BE2C (cell line): Measurements from ENCODE around the gene CD6.

Source experiments
- DNase-seq: peaks from one replicate; pipeline ENCODE4 v3.0.0-alpha.2; 2020
- H3K27me3 ChIP-seq: fragments of 250-450 bp; sonication (Bioruptor Pico); 2 replicates; pipeline ENCODE4 v1.5.1; 2020; ENCODE audit warnings: mild to moderate bottlenecking
- H3K36me3 ChIP-seq: fragments of 250-450 bp; sonication (Bioruptor Pico); 2 replicates; pipeline ENCODE4 v1.5.1; 2020; ENCODE audit warnings: mild to moderate bottlenecking
- H3K4me1 ChIP-seq: fragments of 250-450 bp; sonication (Bioruptor Pico); 2 replicates; pipeline ENCODE4 v1.5.1; 2020
- H3K4me3 ChIP-seq: 2 replicates; pipeline ENCODE4 v1.5.1; 2011; ENCODE audit warnings: low read depth, low read length
- H3K9me3 ChIP-seq: fragments of 250-450 bp; sonication (Bioruptor Pico); 2 replicates; pipeline ENCODE4 v1.5.1; 2020
- TF ChIP-seq, protein P1 (sequence below): IDR thresholded peaks from 2 replicates; pipeline ENCODE4 v1.5.1; 2012; ENCODE audit warnings: mild to moderate bottlenecking, low read depth, low read length

CD6 gene

DNA sequence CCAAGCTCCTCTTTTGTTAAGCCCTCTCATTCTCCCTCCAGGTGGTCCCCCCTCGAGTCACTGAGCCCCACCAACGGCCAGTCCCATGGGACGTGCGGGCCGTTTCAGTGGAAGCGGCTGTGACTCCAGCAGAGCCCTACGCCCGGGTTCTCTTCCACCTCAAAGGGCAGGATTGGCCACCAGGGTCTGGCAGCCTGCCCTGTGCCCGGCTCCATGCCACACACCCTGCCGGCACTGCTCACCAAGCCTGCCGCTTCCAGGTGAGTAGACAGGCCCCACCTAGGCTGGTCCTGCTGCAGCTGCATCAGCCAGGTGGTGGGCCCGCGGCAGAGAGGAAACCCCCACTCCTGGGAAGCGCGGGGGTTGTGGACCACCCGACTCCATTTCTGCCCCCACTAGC, 43.9 kb upstream of the CD6 start:
- TF ChIP-seq, protein P1, sequence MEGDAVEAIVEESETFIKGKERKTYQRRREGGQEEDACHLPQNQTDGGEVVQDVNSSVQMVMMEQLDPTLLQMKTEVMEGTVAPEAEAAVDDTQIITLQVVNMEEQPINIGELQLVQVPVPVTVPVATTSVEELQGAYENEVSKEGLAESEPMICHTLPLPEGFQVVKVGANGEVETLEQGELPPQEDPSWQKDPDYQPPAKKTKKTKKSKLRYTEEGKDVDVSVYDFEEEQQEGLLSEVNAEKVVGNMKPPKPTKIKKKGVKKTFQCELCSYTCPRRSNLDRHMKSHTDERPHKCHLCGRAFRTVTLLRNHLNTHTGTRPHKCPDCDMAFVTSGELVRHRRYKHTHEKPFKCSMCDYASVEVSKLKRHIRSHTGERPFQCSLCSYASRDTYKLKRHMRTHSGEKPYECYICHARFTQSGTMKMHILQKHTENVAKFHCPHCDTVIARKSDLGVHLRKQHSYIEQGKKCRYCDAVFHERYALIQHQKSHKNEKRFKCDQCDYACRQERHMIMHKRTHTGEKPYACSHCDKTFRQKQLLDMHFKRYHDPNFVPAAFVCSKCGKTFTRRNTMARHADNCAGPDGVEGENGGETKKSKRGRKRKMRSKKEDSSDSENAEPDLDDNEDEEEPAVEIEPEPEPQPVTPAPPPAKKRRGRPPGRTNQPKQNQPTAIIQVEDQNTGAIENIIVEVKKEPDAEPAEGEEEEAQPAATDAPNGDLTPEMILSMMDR, result no peak
- H3K36me3 ChIP-seq, result peaks cover 14% of the 10 kb centered on the region
- H3K9me3 ChIP-seq, result no peaks in the 10 kb centered on the region
- DNase-seq, result no peak
- H3K4me1 ChIP-seq, result peaks cover 3% of the 10 kb centered on the region; the same call in 1 of the 2 replicates
- H3K4me3 ChIP-seq, result no peak overlapping the region
- H3K27me3 ChIP-seq, result no peaks in the 10 kb centered on the region

DNA sequence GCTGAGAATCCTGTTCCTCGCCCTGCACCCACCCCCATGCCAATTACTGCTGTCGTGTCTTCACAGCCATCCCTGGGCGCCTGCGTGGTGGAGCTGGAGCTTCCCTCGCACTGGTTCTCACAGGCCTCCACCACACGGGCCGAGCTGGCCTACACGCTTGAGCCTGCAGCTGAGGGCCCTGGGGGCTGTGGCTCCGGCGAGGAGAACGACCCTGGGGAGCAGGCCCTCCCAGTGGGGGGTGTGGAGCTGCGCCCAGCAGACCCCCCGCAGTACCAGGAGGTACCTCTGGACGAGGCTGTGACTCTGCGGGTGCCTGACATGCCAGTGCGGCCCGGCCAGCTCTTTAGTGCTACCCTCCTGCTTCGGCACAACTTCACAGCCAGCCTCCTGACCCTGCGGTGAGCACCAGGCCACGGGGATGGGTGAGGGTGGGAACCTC, 42.9 kb upstream of the CD6 start:
- H3K4me3 ChIP-seq, result no peak overlapping the region
- no peaks in the 10 kb centered on the region for H3K27me3 ChIP-seq
- peaks cover 3% of the 10 kb centered on the region; the same call in 1 of the 2 replicates for H3K4me1 ChIP-seq
- no peaks in the 10 kb centered on the region for H3K9me3 ChIP-seq
- TF ChIP-seq, protein P1, result no peak
- H3K36me3 ChIP-seq, result peaks cover 14% of the 10 kb centered on the region
- DNase-seq, result no peak

DNA sequence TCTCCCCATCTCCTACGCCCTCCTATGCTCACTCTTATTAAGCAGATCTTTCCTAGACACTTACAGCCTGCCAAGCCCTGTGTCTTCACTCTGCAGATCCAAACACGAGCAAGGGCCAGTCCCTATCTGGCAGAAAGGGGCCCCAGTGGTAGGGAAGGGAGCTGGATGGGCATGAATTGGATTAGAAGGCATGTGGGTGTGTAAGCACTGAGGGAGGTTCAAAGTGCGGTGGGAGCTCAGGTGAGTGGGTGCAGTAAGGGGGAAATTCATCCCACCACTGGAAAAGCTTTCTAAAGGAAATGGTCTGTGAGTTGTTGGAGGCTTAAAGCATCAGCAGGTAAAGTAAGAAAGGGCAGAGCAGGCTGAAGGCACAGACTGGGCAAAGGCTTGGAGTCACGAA, 41.7 kb upstream of the CD6 start:
- H3K9me3 ChIP-seq, result no peaks in the 10 kb centered on the region
- no peak for DNase-seq
- TF ChIP-seq, protein P1, result no peak
- no peaks in the 10 kb centered on the region for H3K27me3 ChIP-seq
- no peaks in the 10 kb centered on the region for H3K4me1 ChIP-seq
- peaks cover 14% of the 10 kb centered on the region for H3K36me3 ChIP-seq
- no peak overlapping the region for H3K4me3 ChIP-seq

DNA sequence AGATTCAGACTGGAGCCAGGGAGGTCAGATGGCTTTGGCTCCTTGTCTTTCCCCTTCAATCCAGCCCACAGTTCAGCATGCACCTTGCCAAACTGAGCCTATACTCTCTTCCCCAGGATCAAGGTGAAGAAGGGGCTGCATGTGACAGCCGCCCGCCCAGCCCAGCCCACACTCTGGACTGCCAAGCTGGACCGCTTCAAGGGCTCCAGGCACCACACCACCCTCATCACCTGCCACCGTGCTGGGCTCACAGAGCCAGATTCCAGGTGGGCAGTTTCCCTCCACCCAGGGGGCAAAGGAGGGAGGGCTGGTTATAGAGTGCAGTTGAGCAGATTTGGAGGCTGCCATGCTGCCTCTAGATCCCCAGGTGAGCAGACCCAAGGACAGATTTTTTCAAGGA, 41.1 kb upstream of the CD6 start:
- Histone ChIP-seq H3K27me3 (no peaks in the 10 kb centered on the region), H3K4me1 (no peaks in the 10 kb centered on the region), H3K9me3 (no peaks in the 10 kb centered on the region), H3K4me3 (no peak overlapping the region), H3K36me3 (peaks cover 16% of the 10 kb centered on the region)
- DNase-seq, result no peak
- TF ChIP-seq, protein P1, result no peak

DNA sequence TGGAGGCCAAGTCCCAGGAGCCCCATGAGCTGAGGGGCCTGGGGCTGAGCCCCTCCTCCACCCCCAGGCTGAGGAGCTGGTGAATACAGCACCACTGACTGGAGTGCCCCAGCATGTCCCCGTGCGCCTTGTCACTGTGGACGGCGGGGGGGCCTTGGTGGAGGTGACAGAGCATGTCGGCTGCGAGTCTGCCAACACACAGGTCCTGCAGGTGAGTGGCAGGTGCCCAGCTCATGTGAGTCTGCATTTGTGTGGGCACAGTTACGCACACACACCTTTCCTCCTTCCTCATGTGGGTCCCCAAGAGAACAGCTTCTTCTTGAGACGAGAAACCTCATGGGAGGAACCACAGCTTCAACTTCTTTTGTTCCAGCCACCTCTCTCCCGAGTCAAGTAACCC, 39.6 kb upstream of the CD6 start:
- TF ChIP-seq, protein P1, result no peak

DNA sequence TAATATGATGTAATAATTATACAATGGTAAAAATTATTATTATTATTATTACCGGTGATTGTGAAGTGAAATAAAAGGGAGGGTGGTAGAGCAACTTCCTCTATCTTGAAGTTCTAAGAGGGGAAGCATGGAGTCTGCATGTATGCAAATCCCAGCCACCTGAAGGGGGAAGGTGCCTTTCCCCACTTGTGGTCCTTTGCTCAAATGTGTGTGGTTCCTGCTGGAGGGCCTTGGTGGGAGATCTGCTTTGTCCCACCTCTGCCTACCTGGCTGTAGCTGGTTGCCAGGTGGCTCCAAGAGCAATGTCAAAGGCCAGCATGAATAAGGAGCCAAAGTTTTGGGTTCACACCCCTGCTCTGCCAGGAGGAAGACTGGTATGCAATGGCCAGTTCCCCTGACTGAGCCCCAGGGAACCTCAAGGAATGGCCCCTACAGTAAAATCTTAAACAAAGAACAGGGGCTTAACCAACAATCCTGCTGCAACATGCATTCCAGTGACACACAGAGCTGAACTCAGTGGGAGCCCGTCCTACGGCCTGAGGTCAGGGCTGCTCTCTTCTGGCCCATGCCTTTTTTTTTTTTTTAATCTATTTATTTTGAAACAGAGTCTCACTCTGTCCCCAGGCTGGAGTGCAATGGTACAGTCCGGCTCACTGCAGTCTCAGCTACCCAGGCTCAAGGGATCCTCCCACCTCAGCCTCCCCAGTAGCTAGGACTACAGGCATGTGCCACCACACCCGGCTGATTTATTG, 38.7 kb upstream of the CD6 start:
- Histone ChIP-seq H3K4me1 (no peaks in the 10 kb centered on the region), H3K36me3 (peaks cover 13% of the 10 kb centered on the region), H3K27me3 (no peaks in the 10 kb centered on the region), H3K9me3 (no peaks in the 10 kb centered on the region), H3K4me3 (no peak overlapping the region)
- no peak for DNase-seq
- TF ChIP-seq, protein P1, result no peak

More for the DNA sequence above, 39.6 kb upstream of the CD6 start:
- Histone ChIP-seq H3K4me3 (no peak overlapping the region), H3K36me3 (peaks cover 16% of the 10 kb centered on the region), H3K27me3 (no peaks in the 10 kb centered on the region), H3K4me1 (no peaks in the 10 kb centered on the region), H3K9me3 (no peaks in the 10 kb centered on the region)
- DNase-seq, result no peak
